ENCODE results near the gene TNRC6B.

GRCh38 chr22:40224702-40225101 lies 47.0 kb downstream of the TNRC6B start:
- TF ChIP-seq EZH2phosphoT487 (IDR thresholded peaks at IDR 0.05; ENCODE audit: low read length) (no peak), CTCF (IDR thresholded peaks at IDR 0.05; ENCODE audit: low read length) (no peak), EZH2 (optimal IDR thresholded peaks at IDR 0.05; ENCODE audit: low read depth, low read length) (no peak)
